Measurements from ENCODE around the gene CNTRL. TPM values are rescaled to one million over a fixed set of nuclear protein-coding genes. Genes with fewer than 3 reads are reported as not detected.

CNTRL gene
- total and polyA plus RNA-seq, 2 of the 8 experiments (the other 6 are each of a cell fraction or from before 2014, with no cell fraction given) = 5.1 to 13.9 TPM

DNA sequence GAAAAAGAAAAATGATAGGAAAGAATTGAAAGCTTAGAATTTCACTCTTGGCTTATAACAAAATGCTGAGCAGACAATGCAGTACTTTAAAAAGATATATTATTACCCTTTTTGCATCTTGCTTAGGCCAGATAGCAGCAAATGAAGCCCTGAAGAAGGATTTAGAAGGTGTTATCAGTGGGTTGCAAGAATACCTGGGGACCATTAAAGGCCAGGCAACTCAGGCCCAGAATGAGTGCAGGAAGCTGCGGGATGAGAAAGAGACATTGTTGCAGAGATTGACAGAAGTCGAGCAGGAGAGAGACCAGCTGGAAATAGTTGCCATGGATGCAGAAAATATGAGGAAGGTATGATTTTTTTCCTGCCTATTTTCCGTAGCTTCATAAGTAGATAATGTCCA lies 50.8 kb downstream of the CNTRL start:
- Histone ChIP-seq H3K27ac (ENCODE audit: low read depth, low read length) (no peak overlapping the region), H2AFZ (ENCODE audit: low read length) (no peak overlapping the region), H3K36me3 (ENCODE audit: control insufficient read depth in 2 of 4, insufficient read depth in 4 of 4, low read length in 3 of 4) (no peaks in the 10 kb centered on the region), H2BK15ac (ENCODE audit: low read length) (no peak overlapping the region), H4K20me1 (replicated peaks in 1 of 2; ENCODE audit: control insufficient read depth in 1 of 2, insufficient read depth in 2 of 2, low read length in 2 of 2) (no peaks in the 10 kb centered on the region), H3K23me2 (ENCODE audit: low read depth, low read length) (no peaks in the 10 kb centered on the region), H3K79me2 (ENCODE audit: control insufficient read depth in 1 of 2, insufficient read depth in 2 of 2, low read length in 2 of 2) (no peaks in the 10 kb centered on the region), H3K79me1 (ENCODE audit: low read depth, low read length) (no peaks in the 10 kb centered on the region), H4K8ac (ENCODE audit: extremely low read depth, insufficient read depth, low read length) (no peak overlapping the region), H2BK120ac (replicated peaks; ENCODE audit: low read depth, low read length) (no peak overlapping the region), H3K18ac (ENCODE audit: extremely low read depth, low read length) (no peak overlapping the region), H2BK12ac (ENCODE audit: low read depth, low read length) (no peak overlapping the region), H3K23ac (ENCODE audit: insufficient read length) (no peak overlapping the region), H4K91ac (replicated peaks; ENCODE audit: insufficient read length, low read length) (no peak overlapping the region), H3K56ac (replicated peaks; ENCODE audit: insufficient read length, low read depth, low read length) (no peak overlapping the region), H3K14ac (ENCODE audit: insufficient read length) (no peak overlapping the region), H2BK20ac (ENCODE audit: low read length) (no peak overlapping the region), H3K9me3 (ENCODE audit: insufficient read depth in 2 of 2, low read depth in 1 of 2, low read length in 1 of 2) (no peaks in the 10 kb centered on the region), H3K4me1 (replicated peaks in 1 of 4; ENCODE audit: control insufficient read depth in 3 of 4, insufficient read depth in 4 of 4, low read length in 3 of 4) (0 out of 7 replicates have a peak, but pooled peaks cover 0 to 3% (median 0%) of the 10 kb centered on the region in 4 experiments), H4K5ac (ENCODE audit: insufficient read length, low read depth, low read length) (no peak overlapping the region), H3K4me2 (ENCODE audit: insufficient read depth in 1 of 2, low read depth in 2 of 2, low read length in 2 of 2) (no peak overlapping the region), H3K4ac (replicated peaks; ENCODE audit: insufficient read length, low read depth, low read length) (no peak overlapping the region), H3K9ac (replicated peaks in 1 of 4; ENCODE audit: extremely low read depth in 1 of 4, low read depth in 3 of 4, low read length in 3 of 4) (no peak overlapping the region), H3K4me3 (ENCODE audit: extremely low read depth in 1 of 4, insufficient read depth in 2 of 4, low read depth in 3 of 4, low read length in 4 of 4) (no peak overlapping the region), H2BK5ac (ENCODE audit: low read depth, low read length) (no peak overlapping the region), H2AK5ac (ENCODE audit: low read depth, low read length) (no peak overlapping the region), H3K27me3 (replicated peaks in 1 of 4; ENCODE audit: control insufficient read depth in 3 of 4, extremely low read depth in 1 of 4, insufficient read depth in 3 of 4, low read length in 3 of 4) (no peaks in the 10 kb centered on the region)
- ChIA-PET POLR2A (ENCODE audit: partially characterized antibody) (no interaction called here), CTCF (ENCODE audit: partially characterized antibody) (interaction anchor here (0.7 to 1.5 kb wide), 5 partner anchors 9 to 169 kb away, joined by 3 to 4 read pairs (median 3); no protein-coding TSS in a partner anchor)
- 79% methylated on average over 3 of the region's 3 CpGs; no CpG with 5 or more reads in 1 of the 2 experiments for WGBS, 2 experiments (ENCODE audit: extremely low coverage in 1 of 2, insufficient coverage in 1 of 2, insufficient read length in 1 of 2, insufficient replicate concordance in 2 of 2, low coverage in 1 of 2, low lambda C conversion rate in 2 of 2, missing lambda C conversion rate in 1 of 2)
- FAIRE-seq (no peak), DNase-seq (ENCODE audit: low read depth in 1 of 2, low spot score in 2 of 2) (no peak)
- no peak for TF ChIP-seq PHF8 (conservative IDR thresholded peaks at IDR 0.05; ENCODE audit: low read depth, low read length)
- no peak for TF ChIP-seq BACH1 (IDR thresholded peaks at IDR 0.05; ENCODE audit: low read length)
- no peak for TF ChIP-seq JUND (IDR thresholded peaks at IDR 0.05; ENCODE audit: low read length)
- no peak for TF ChIP-seq BRCA1 (IDR thresholded peaks at IDR 0.05; ENCODE audit: low read depth, low read length)
- TF ChIP-seq GABPA (IDR thresholded peaks at IDR 0.05; ENCODE audit: borderline replicate concordance, insufficient read depth, low read length) = no peak
- TF ChIP-seq SRF (IDR thresholded peaks at IDR 0.05; ENCODE audit: low read depth, low read length) = no peak
- TF ChIP-seq TCF12 (IDR thresholded peaks at IDR 0.05; ENCODE audit: low read depth, low read length) = no peak
- no peak for TF ChIP-seq CHD2 (IDR thresholded peaks at IDR 0.05; ENCODE audit: low read length)
- TF ChIP-seq RBBP5 (IDR thresholded peaks at IDR 0.05; ENCODE audit: borderline replicate concordance, low read depth, low read length) = no peak
- no peak for TF ChIP-seq CREB1 (IDR thresholded peaks at IDR 0.05)
